Measurements from ENCODE around the gene FBXL17. TPM values are rescaled to one million over a fixed set of nuclear protein-coding genes. Genes with fewer than 3 reads are reported as not detected.

FBXL17 gene
- polyA plus RNA-seq, 1 experiment: 5.3 TPM

GRCh38 chr5:107919969-107920368 is 461.9 kb downstream of the FBXL17 start:
- CTCF ChIA-PET: no interaction called here
- no peak for TF ChIP-seq CTCF (IDR thresholded peaks at IDR 0.05; ENCODE audit: insufficient read depth, low read depth, low read length)
- no peak overlapping the region for H3K4me3 ChIP-seq (ENCODE audit: low read depth, low read length)
- POLR2A ChIA-PET: no interaction called here
- H3K27me3 ChIP-seq (ENCODE audit: control insufficient read depth, insufficient read depth, low read length): no peaks in the 10 kb centered on the region
- DNase-seq (ENCODE audit: low read depth): no peak
- H3K36me3 ChIP-seq (ENCODE audit: control insufficient read depth, insufficient read depth, low read length): no peaks in the 10 kb centered on the region

GRCh38 chr5:107919361-107919760 is 462.5 kb downstream of the FBXL17 start:
- no peaks in the 10 kb centered on the region for H3K36me3 ChIP-seq (ENCODE audit: control insufficient read depth, insufficient read depth, low read length)
- H3K4me3 ChIP-seq (ENCODE audit: low read depth, low read length): no peak overlapping the region
- ChIA-PET POLR2A (no interaction called here), CTCF (no interaction called here)
- no peaks in the 10 kb centered on the region for H3K27me3 ChIP-seq (ENCODE audit: control insufficient read depth, insufficient read depth, low read length)
- TF ChIP-seq CTCF (IDR thresholded peaks at IDR 0.05; ENCODE audit: insufficient read depth, low read depth, low read length): no peak
- DNase-seq (ENCODE audit: low read depth): no peak

- no peak for TF ChIP-seq CTCF (IDR thresholded peaks at IDR 0.05; ENCODE audit: insufficient read depth, low read depth, low read length)
- ChIA-PET CTCF (no interaction called here), POLR2A (no interaction called here)
- H3K36me3 ChIP-seq (ENCODE audit: control insufficient read depth, insufficient read depth, low read length): no peaks in the 10 kb centered on the region
- no peaks in the 10 kb centered on the region for H3K27me3 ChIP-seq (ENCODE audit: control insufficient read depth, insufficient read depth, low read length)
- H3K4me3 ChIP-seq (ENCODE audit: low read depth, low read length): no peak overlapping the region
- DNase-seq (ENCODE audit: low read depth): no peak
These were observed 463.9 kb downstream of the FBXL17 start for GRCh38 chr5:107917983-107918382.

- TF ChIP-seq CTCF (IDR thresholded peaks at IDR 0.05; ENCODE audit: insufficient read depth, low read depth, low read length): no peak
- H3K36me3 ChIP-seq (ENCODE audit: control insufficient read depth, insufficient read depth, low read length): no peaks in the 10 kb centered on the region
- no peak for DNase-seq (ENCODE audit: low read depth)
- H3K27me3 ChIP-seq (ENCODE audit: control insufficient read depth, insufficient read depth, low read length): no peaks in the 10 kb centered on the region
- CTCF ChIA-PET: no interaction called here
- POLR2A ChIA-PET: no interaction called here
- no peak overlapping the region for H3K4me3 ChIP-seq (ENCODE audit: low read depth, low read length)
These were observed 464.9 kb downstream of the FBXL17 start for GRCh38 chr5:107916731-107917725.

- no peak for TF ChIP-seq CTCF (IDR thresholded peaks at IDR 0.05; ENCODE audit: insufficient read depth, low read depth, low read length)
- CTCF ChIA-PET: interaction anchor here (0.6 kb wide), 1 partner anchor 65 kb away, joined by 3 read pairs; no protein-coding TSS in a partner anchor
- no peak for DNase-seq (ENCODE audit: low read depth)
- no peaks in the 10 kb centered on the region for H3K36me3 ChIP-seq (ENCODE audit: control insufficient read depth, insufficient read depth, low read length)
- POLR2A ChIA-PET: interaction anchor here (0.5 kb wide), 1 partner anchor 10 kb away, joined by 4 read pairs; no protein-coding TSS in a partner anchor
- no peak overlapping the region for H3K4me3 ChIP-seq (ENCODE audit: low read depth, low read length)
- no peaks in the 10 kb centered on the region for H3K27me3 ChIP-seq (ENCODE audit: control insufficient read depth, insufficient read depth, low read length)
These were observed 466.6 kb downstream of the FBXL17 start for GRCh38 chr5:107915176-107915812.
